Measurements from ENCODE around the gene TADA1.

DNA sequence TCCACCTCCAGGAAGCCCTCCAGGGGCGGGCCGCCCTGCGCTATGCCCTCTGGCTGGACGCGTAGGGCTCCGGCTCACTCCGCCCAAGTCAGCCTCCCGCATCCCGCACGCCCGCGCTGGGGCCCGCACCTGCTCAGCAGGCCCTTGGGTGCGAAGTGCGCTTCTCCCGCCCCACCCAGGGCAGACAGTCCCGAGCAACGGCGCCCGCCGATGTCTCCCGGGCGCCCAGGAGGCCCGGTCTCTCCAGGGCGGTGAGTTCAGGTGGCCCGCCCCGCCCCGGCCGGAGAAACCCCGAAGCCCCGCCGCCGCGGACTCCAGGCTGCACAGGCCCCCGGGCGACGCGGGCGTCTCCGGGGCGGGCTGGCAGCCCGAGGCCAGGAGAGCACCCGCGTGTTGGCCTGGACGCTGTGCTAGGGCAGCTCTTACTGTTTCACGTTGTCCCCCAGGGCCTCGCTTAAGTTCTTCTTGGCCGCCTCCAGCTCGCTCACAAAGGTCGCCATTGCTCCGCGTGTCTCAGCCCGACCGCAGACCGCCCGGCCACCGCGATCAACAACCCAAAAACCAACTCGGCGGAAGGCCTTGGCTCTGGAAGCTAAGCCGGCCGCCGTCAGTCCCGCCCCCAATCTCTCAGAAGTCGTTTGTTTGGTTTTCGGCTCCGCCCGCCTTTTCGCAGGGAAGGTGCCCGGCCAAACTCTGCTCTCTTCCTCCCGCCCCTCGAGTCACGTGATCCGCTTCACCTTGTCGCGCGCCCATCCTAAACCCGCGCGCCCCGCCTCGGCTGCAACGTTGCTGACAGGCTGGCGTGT is at the start of gene TADA1:
- TF ChIP-seq EZH2 (IDR thresholded peaks at IDR 0.05; ENCODE audit: borderline replicate concordance, low read depth, low read length, poor library complexity, severe bottlenecking), result no peak
- TF ChIP-seq, protein P1, sequence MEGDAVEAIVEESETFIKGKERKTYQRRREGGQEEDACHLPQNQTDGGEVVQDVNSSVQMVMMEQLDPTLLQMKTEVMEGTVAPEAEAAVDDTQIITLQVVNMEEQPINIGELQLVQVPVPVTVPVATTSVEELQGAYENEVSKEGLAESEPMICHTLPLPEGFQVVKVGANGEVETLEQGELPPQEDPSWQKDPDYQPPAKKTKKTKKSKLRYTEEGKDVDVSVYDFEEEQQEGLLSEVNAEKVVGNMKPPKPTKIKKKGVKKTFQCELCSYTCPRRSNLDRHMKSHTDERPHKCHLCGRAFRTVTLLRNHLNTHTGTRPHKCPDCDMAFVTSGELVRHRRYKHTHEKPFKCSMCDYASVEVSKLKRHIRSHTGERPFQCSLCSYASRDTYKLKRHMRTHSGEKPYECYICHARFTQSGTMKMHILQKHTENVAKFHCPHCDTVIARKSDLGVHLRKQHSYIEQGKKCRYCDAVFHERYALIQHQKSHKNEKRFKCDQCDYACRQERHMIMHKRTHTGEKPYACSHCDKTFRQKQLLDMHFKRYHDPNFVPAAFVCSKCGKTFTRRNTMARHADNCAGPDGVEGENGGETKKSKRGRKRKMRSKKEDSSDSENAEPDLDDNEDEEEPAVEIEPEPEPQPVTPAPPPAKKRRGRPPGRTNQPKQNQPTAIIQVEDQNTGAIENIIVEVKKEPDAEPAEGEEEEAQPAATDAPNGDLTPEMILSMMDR (conservative IDR thresholded peaks at IDR 0.05; ENCODE audit: low read depth, low read length), result no peak
